Brain microvascular endothelial cell (primary cell): ENCODE results near the gene FMO2.

Experiments
- DNase-seq: peaks from one replicate; pipeline ENCODE4 v3.0.0-alpha.2; 2020
- H3K27ac ChIP-seq: fragments of 250-450 bp; sonication (Bioruptor Pico); 2 replicates; pipeline ENCODE4 v1.5.1; 2020; ENCODE audit warnings: mild to moderate bottlenecking, moderate library complexity
- H3K27me3 ChIP-seq: fragments of 250-450 bp; sonication (Bioruptor Pico); replicated peaks from 2 replicates; pipeline ENCODE4 v1.5.1; 2020; ENCODE audit warnings: mild to moderate bottlenecking
- H3K36me3 ChIP-seq: fragments of 250-450 bp; sonication (Bioruptor Pico); replicated peaks from 2 replicates; pipeline ENCODE4 v1.5.1; 2020; ENCODE audit warnings: mild to moderate bottlenecking
- H3K4me3 ChIP-seq: 2 replicates; pipeline ENCODE4 v1.5.1; 2011; ENCODE audit warnings: low read depth, mild to moderate bottlenecking, control low read depth, low read length, moderate library complexity
- CTCF ChIP-seq: IDR thresholded peaks from 2 replicates; pipeline ENCODE4 v1.5.1; 2011; ENCODE audit warnings: low read depth, mild to moderate bottlenecking, moderate library complexity, low read length, control low read depth, inconsistent platforms; ENCODE audit errors: missing control alignments
- in situ Hi-C: cut with HindIII; loops from 2 replicates; pipeline ENCODE4 v1.10.0; 2017; ENCODE audit warnings: low sequenced_read_pairs, low pct_ligation_motif_present

Gene FMO2

GRCh38 chr1:171185091-171185490 is at the start of gene FMO2:
FMO2 (plus strand) TSS chr1:171185300; CDS start chr1:171185714, 414 bp downstream.
- in situ Hi-C loops = no loop called here
- Histone ChIP-seq H3K36me3 (no peaks in the 10 kb centered on the region), H3K4me3 (no peak within 1 kb of the TSS), H3K27me3 (no peaks in the 10 kb centered on the region), H3K27ac (no peak within 1 kb of the TSS)
- no peak for TF ChIP-seq CTCF
- DNase-seq = no peak

DNA sequence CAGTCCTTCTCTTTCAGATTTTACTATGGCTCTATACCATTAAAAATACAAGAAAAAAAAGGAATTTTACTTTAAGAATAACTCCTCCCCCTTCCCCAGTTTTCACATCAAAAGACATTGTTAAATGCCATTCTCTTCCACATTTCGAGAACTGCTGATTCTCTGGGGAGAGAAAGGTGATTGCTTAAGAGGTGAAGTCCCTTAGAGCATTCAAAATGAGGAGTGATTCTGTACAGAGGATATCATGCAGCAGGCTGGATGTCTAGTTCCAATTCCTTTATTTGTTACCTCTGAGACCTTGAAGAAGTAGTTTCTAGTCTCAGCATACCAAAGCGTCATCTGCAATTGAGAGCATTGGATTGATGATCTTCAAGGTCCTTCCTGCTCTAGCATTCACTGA is 47.5 kb upstream of the FMO2 start:
- in situ Hi-C loops = no loop called here
- H3K27ac ChIP-seq = no peak overlapping the region
- no peaks in the 10 kb centered on the region for H3K27me3 ChIP-seq
- no peak for DNase-seq
- H3K36me3 ChIP-seq = no peaks in the 10 kb centered on the region
- no peak for TF ChIP-seq CTCF
- no peak overlapping the region for H3K4me3 ChIP-seq

- no peak for DNase-seq
- H3K36me3 ChIP-seq = no peaks in the 10 kb centered on the region
- TF ChIP-seq CTCF = no peak
- no peak overlapping the region for H3K27ac ChIP-seq
- no peaks in the 10 kb centered on the region for H3K27me3 ChIP-seq
- in situ Hi-C loops = no loop called here
- no peak overlapping the region for H3K4me3 ChIP-seq
Observed at GRCh38 chr1:171138980-171139379, 46.1 kb upstream of the FMO2 start.

- in situ Hi-C loops = no loop called here
- Histone ChIP-seq H3K27me3 (no peaks in the 10 kb centered on the region), H3K4me3 (no peak overlapping the region), H3K27ac (no peak overlapping the region), H3K36me3 (no peaks in the 10 kb centered on the region)
- DNase-seq = no peak
- TF ChIP-seq CTCF = no peak
Observed at GRCh38 chr1:171139890-171140289, 45.2 kb upstream of the FMO2 start.

DNA sequence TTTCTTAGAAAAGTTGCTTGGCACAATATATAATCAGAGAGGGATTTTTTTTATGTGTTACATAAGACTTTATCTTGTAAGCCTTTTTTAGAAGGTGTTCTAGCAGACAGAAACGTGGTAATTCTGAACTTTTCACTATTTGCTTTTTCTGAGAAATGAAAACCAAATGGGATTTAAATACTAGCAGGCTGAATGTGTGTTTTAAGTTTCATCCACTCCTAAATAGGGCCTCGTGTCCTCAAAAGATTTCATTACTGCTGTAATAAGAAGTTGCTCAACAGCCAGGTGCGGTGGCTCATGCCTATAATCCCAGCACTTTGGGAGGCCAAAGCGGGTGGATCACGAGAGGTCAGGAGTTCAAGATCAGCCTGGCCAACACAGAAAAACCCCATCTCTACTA is 44.7 kb upstream of the FMO2 start:
- H3K4me3 ChIP-seq = no peak overlapping the region
- no peak for DNase-seq
- H3K36me3 ChIP-seq = no peaks in the 10 kb centered on the region
- no peak for TF ChIP-seq CTCF
- in situ Hi-C loops = no loop called here
- no peaks in the 10 kb centered on the region for H3K27me3 ChIP-seq
- no peak overlapping the region for H3K27ac ChIP-seq

DNA sequence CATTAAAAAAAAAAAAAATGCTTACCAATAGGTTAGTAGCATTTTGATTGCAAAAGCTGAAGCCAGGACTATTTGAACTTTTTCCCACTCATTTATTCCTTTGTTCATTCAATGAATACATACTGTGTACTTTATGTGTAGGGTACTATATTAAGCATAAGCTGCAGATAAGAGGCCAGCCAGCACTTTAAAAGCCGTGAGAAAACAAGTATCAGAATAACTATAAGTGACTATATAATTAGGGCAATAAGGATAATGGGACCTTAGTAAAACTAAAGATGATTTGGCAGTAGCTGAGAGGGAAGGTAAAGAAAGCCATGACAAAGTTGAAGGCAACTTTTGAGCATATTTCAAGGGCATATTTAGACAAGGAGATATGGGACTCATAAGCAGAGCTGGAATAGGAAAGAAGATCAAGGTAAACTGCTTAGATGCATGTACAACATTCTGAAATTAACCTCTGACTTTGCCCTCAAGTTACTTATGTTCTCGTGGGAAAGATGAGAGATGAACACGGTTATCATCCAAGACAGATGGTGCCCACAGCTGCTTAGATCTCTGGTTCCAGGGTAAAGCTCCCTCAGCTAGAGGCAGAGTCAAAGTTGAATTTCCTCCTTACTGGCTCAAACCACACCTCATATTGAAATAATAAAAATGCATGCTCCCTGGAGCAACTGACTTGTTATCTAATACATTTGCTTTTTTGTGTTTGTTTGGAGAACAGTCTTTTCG is 44.0 kb upstream of the FMO2 start:
- in situ Hi-C loops = no loop called here
- Histone ChIP-seq H3K27ac (no peak overlapping the region), H3K36me3 (no peaks in the 10 kb centered on the region), H3K27me3 (no peaks in the 10 kb centered on the region), H3K4me3 (no peak overlapping the region)
- TF ChIP-seq CTCF = no peak
- no peak for DNase-seq
